ENCODE measurements around the gene ITGAX. TPM values are rescaled to one million over a fixed set of nuclear protein-coding genes. Genes with fewer than 3 reads are reported as not detected.

ITGAX gene
- total and polyA plus RNA-seq, 8 donors, result 0.56 to 21.5 (median 1.9) TPM

DNA sequence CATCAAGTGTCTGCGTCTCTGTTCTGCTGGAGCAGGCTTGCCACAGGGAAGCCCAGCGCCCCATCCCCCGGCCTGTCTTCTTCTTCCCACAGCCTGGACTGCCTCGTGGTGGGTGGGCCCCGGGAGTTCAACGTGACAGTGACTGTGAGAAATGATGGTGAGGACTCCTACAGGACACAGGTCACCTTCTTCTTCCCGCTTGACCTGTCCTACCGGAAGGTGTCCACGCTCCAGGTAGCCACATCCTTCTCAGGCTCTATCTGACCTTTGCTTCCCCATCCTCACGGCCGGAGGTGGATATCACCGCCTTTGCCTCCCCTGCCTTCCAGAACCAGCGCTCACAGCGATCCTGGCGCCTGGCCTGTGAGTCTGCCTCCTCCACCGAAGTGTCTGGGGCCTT, 29.8 kb upstream of the ITGAX start:
- Histone ChIP-seq H3K36me3 (no peaks in the 10 kb centered on the region), H3K4me3 (no peak overlapping the region), H3K9me3 (no peaks in the 10 kb centered on the region), H3K4me1 (no peaks in the 10 kb centered on the region), H3K27me3 (peaks cover 0 to 3% (median 0%) of the 10 kb centered on the region in 4 donors), H3K27ac (no peak overlapping the region)
- no peak for FAIRE-seq
- 67 to 74% methylated on average over 16 of the region's 16 CpGs for WGBS, 2 donors
- no peak for DNase-seq
- no peak for ATAC-seq
- intact Hi-C loops (cut with DNase I), result no loop called here
- no peak for TF ChIP-seq CTCF (IDR thresholded peaks at IDR 0.05)

- peaks cover 0 to 20% (median 0%) of the 10 kb centered on the region in 4 donors for H3K27me3 ChIP-seq
- no peak for DNase-seq
- no peak overlapping the region for H3K27ac ChIP-seq
- no peaks in the 10 kb centered on the region for H3K4me1 ChIP-seq
- WGBS, 2 donors, result 40 to 46% methylated on average over 10 of the region's 10 CpGs
- intact Hi-C loops (cut with DNase I), result no loop called here
- TF ChIP-seq CTCF (IDR thresholded peaks at IDR 0.05), result no peak
- FAIRE-seq, result no peak
- no peaks in the 10 kb centered on the region for H3K36me3 ChIP-seq
- H3K4me3 ChIP-seq, result no peak overlapping the region
- H3K9me3 ChIP-seq, result no peaks in the 10 kb centered on the region
- ATAC-seq, result no peak
These were observed 27.2 kb upstream of the ITGAX start for GRCh38 chr16:31327646-31328225.

GRCh38 chr16:31328322-31329052, 26.5 kb upstream of the ITGAX start:
- ATAC-seq (no peak), FAIRE-seq (no peak), DNase-seq (no peak)
- WGBS, 2 donors, result 60 to 63% methylated on average over 12 of the region's 12 CpGs
- H3K4me3 ChIP-seq, result no peak overlapping the region
- H3K27me3 ChIP-seq, result peaks cover 0 to 23% (median 0%) of the 10 kb centered on the region in 4 donors
- no peak overlapping the region for H3K27ac ChIP-seq
- intact Hi-C loops (cut with DNase I), result no loop called here
- H3K36me3 ChIP-seq, result no peaks in the 10 kb centered on the region
- no peak for TF ChIP-seq CTCF (IDR thresholded peaks at IDR 0.05)
- H3K4me1 ChIP-seq, result no peaks in the 10 kb centered on the region
- H3K9me3 ChIP-seq, result no peaks in the 10 kb centered on the region

DNA sequence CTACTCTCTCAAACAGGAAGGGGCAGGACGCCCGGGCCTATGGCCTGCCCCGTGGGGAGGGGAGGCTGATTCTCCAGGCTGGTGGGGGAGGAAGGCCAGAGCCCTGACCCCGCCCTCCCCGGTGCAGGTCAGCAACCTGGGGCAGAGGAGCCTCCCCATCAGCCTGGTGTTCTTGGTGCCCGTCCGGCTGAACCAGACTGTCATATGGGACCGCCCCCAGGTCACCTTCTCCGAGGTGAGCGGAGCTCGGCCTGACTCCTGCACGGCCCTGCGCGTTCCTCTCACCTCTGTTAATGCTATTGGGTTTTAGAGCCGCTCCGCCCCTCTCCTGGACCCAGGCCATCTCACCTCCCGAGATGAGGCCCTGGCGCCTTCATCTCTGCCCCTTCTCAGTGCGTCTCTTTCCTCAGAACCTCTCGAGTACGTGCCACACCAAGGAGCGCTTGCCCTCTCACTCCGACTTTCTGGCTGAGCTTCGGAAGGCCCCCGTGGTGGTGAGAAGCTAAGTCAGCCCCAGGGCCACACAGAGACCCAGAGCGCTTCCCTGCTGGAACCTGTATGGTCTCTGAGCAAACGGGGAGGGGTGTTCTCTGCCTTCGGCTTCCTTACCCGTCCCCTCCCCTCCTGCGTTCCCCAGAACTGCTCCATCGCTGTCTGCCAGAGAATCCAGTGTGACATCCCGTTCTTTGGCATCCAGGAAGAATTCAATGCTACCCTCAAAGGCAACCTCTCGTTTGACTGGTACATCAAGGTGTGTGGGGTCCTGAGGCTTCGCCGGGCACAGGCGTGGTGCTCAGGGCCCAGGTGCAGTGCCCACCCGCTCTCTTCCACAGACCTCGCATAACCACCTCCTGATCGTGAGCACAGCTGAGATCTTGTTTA, 25.1 kb upstream of the ITGAX start:
- H3K27ac ChIP-seq, result no peak overlapping the region
- 27 to 37% methylated on average over 39 of the region's 39 CpGs for WGBS, 2 donors
- intact Hi-C loops (cut with DNase I), result no loop called here
- FAIRE-seq (no peak), ATAC-seq (no peak), DNase-seq (peak in 1 of 6 donors; percentile 54)
- H3K36me3 ChIP-seq, result no peaks in the 10 kb centered on the region
- no peak overlapping the region for H3K4me3 ChIP-seq
- no peaks in the 10 kb centered on the region for H3K4me1 ChIP-seq
- no peak for TF ChIP-seq CTCF (IDR thresholded peaks at IDR 0.05)
- peaks cover 0 to 23% (median 0%) of the 10 kb centered on the region in 4 donors for H3K27me3 ChIP-seq
- no peaks in the 10 kb centered on the region for H3K9me3 ChIP-seq

Data from pancreas (tissue), 10 donors.